ENCODE measurements around the gene GPR171. TPM values are rescaled to one million over a fixed set of nuclear protein-coding genes. Genes with fewer than 3 reads are reported as not detected.
"Not testable (repeated sequence)": the region's sequence is repeated elsewhere in the genome, so short reads cannot be mapped to it uniquely, and the experiment has no call there.

Gene GPR171
- total RNA-seq, 1 donor = not detected

DNA sequence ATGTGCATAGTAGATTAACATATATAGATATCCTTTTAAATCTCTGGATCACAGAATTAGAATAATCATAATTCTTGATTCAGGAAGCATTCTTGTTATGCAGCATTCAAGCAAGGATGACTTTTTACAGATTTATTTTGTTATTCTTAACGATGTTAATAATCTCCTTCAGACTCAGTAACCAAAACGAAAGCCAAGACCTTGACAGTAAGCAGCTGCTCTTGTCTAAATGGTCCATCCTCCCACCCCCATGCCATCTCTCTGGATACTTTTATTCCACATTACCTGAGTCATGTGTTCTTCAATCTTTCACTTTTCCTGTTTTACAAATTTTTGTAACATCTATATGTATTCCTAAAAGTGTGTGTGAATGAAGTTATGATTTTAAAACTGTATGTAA is 33.3 kb upstream of the GPR171 start:
- TF ChIP-seq CTCF (IDR thresholded peaks at IDR 0.05; ENCODE audit: extremely low read depth, low read depth, low read length) = no peak
- Histone ChIP-seq H2AFZ (ENCODE audit: low read length) (no peak overlapping the region), H3K4me2 (ENCODE audit: insufficient read depth, low read length) (no peak overlapping the region), H3K79me2 (ENCODE audit: insufficient read depth, low read length) (no peaks in the 10 kb centered on the region), H3K4me3 (ENCODE audit: insufficient read depth, low read length) (no peak overlapping the region), H3K27me3 (ENCODE audit: insufficient read depth, low read length) (peaks cover 11% of the 10 kb centered on the region), H3K27ac (ENCODE audit: low read depth, low read length) (no peak overlapping the region), H3K9me3 (ENCODE audit: low read depth, low read length) (no peaks in the 10 kb centered on the region), H4K20me1 (ENCODE audit: insufficient read depth, low read length) (no peaks in the 10 kb centered on the region), H3K4me1 (ENCODE audit: insufficient read depth, low read length) (no peaks in the 10 kb centered on the region), H3K36me3 (ENCODE audit: insufficient read depth, low read length) (no peaks in the 10 kb centered on the region)
- no peak for DNase-seq (ENCODE audit: insufficient read length, low spot score, missing footprints)

DNA sequence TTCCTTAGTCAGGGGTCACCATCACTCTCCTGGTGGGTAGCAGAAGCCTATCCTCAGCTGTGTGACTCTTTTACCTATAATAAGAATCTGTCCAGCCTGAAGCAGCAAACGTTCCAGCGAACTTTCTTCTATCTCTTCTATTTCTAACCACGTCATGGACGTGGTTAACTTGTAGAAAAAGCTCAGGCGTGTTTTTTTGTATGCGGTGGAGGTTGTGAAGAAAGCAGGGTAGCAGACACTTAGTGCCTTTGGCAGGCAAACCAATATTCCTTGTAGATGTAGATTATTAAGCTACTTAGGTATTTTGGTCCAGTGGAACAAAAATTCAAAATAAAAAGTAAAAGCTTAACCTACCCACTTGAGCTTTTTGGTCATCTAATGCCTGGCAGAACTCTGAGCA is 31.8 kb upstream of the GPR171 start:
- H3K27ac ChIP-seq (ENCODE audit: low read depth, low read length) = no peak overlapping the region
- H2AFZ ChIP-seq (ENCODE audit: low read length) = no peak overlapping the region
- no peak overlapping the region for H3K4me2 ChIP-seq (ENCODE audit: insufficient read depth, low read length)
- no peak for TF ChIP-seq CTCF (IDR thresholded peaks at IDR 0.05; ENCODE audit: extremely low read depth, low read depth, low read length)
- H3K27me3 ChIP-seq (ENCODE audit: insufficient read depth, low read length) = peaks cover 11% of the 10 kb centered on the region
- no peaks in the 10 kb centered on the region for H3K4me1 ChIP-seq (ENCODE audit: insufficient read depth, low read length)
- no peak for DNase-seq (ENCODE audit: insufficient read length, low spot score, missing footprints)
- no peaks in the 10 kb centered on the region for H4K20me1 ChIP-seq (ENCODE audit: insufficient read depth, low read length)
- H3K79me2 ChIP-seq (ENCODE audit: insufficient read depth, low read length) = no peaks in the 10 kb centered on the region
- no peaks in the 10 kb centered on the region for H3K36me3 ChIP-seq (ENCODE audit: insufficient read depth, low read length)
- no peak overlapping the region for H3K4me3 ChIP-seq (ENCODE audit: insufficient read depth, low read length)
- H3K9me3 ChIP-seq (ENCODE audit: low read depth, low read length) = no peaks in the 10 kb centered on the region

- Histone ChIP-seq H3K36me3 (ENCODE audit: insufficient read depth, low read length) (no peaks in the 10 kb centered on the region), H3K4me2 (ENCODE audit: insufficient read depth, low read length) (no peak overlapping the region), H3K27me3 (ENCODE audit: insufficient read depth, low read length) (peaks cover 11% of the 10 kb centered on the region), H3K4me1 (ENCODE audit: insufficient read depth, low read length) (peaks cover 11% of the 10 kb centered on the region), H3K27ac (ENCODE audit: low read depth, low read length) (no peak overlapping the region), H2AFZ (ENCODE audit: low read length) (no peak overlapping the region), H3K79me2 (ENCODE audit: insufficient read depth, low read length) (no peaks in the 10 kb centered on the region), H4K20me1 (ENCODE audit: insufficient read depth, low read length) (no peaks in the 10 kb centered on the region), H3K9me3 (ENCODE audit: low read depth, low read length) (no peaks in the 10 kb centered on the region), H3K4me3 (ENCODE audit: insufficient read depth, low read length) (no peak overlapping the region)
- TF ChIP-seq CTCF (IDR thresholded peaks at IDR 0.05; ENCODE audit: extremely low read depth, low read depth, low read length) = no peak
- no peak for DNase-seq (ENCODE audit: insufficient read length, low spot score, missing footprints)
Observed at GRCh38 chr3:151232991-151233390, 30.0 kb upstream of the GPR171 start.

DNA sequence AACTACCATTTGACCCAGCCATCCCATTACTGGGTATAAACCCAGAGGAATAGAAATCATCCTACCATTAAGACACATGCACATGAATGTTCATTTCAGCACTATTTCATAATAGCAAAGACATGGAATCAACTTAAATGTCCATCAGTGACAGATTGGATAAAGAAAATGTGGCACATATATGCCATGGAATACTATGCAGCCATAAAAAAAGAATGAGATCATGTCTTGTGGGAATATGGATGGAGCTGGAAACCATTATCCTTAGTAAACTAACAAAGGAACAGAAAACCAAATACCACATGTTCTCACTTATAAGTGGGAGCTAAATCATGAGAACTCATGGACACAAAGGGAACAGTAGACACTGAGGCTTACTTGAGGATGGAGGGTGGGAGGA is 29.4 kb upstream of the GPR171 start:
- H2AFZ ChIP-seq (ENCODE audit: low read length); H4K20me1 ChIP-seq (ENCODE audit: insufficient read depth, low read length); H3K9me3 ChIP-seq (ENCODE audit: low read depth, low read length); H3K36me3 ChIP-seq (ENCODE audit: insufficient read depth, low read length); H3K4me3 ChIP-seq (ENCODE audit: insufficient read depth, low read length); DNase-seq (ENCODE audit: insufficient read length, low spot score, missing footprints); H3K27ac ChIP-seq (ENCODE audit: low read depth, low read length); H3K79me2 ChIP-seq (ENCODE audit: insufficient read depth, low read length); H3K4me2 ChIP-seq (ENCODE audit: insufficient read depth, low read length): not testable (repeated sequence)
- Histone ChIP-seq H3K4me1 (ENCODE audit: insufficient read depth, low read length) (peaks cover 17% of the 10 kb centered on the region), H3K27me3 (ENCODE audit: insufficient read depth, low read length) (peaks cover 11% of the 10 kb centered on the region)

All from osteoblast (primary cell).